GM18909 (cell line): ENCODE data around the gene ARL4D.
A peak's percentile ranks its signal among the peaks of the same experiment; 100 is the strongest.
"Not testable (repeated sequence)": the region's sequence is repeated elsewhere in the genome, so short reads cannot be mapped to it uniquely, and the experiment has no call there.

Experiments
- ATAC-seq: cut with Tn5 transposase; IDR thresholded peaks from one replicate; pipeline ENCODE4 v1.9.1; 2021; ENCODE audit warnings: mild to moderate bottlenecking; ENCODE audit not compliant: unreplicated experiment, poor library complexity

ARL4D gene

GRCh38 chr17:43398724-43399595, at the start of gene ARL4D:
Gene ARL4D, plus strand, starts transcription at chr17:43398993. Its CDS starts 740 bp downstream, at chr17:43399733.
- no peak for ATAC-seq

- no peak for ATAC-seq
Measured at GRCh38 chr17:43349142-43349541, 49.7 kb upstream of the ARL4D start.

- no peak for ATAC-seq
Measured at GRCh38 chr17:43350888-43351361, 47.9 kb upstream of the ARL4D start.

- no peak for ATAC-seq
Measured at GRCh38 chr17:43351691-43352090, 47.1 kb upstream of the ARL4D start.

- no peak for ATAC-seq
Measured at GRCh38 chr17:43352579-43353331, 46.0 kb upstream of the ARL4D start.

GRCh38 chr17:43353393-43353792, 45.4 kb upstream of the ARL4D start:
- ATAC-seq = no peak

- no peak for ATAC-seq
Measured at GRCh38 chr17:43354371-43354770, 44.4 kb upstream of the ARL4D start.

GRCh38 chr17:43356450-43356849, 42.3 kb upstream of the ARL4D start:
- no peak for ATAC-seq

- ATAC-seq = no peak
Measured at GRCh38 chr17:43356999-43357398, 41.8 kb upstream of the ARL4D start.

- no peak for ATAC-seq
Measured at GRCh38 chr17:43359469-43360110, 39.2 kb upstream of the ARL4D start.

GRCh38 chr17:43360376-43360738, 38.4 kb upstream of the ARL4D start:
- ATAC-seq = peak; percentile 34

GRCh38 chr17:43360739-43361505, 37.9 kb upstream of the ARL4D start:
- peak; percentile 78 for ATAC-seq

GRCh38 chr17:43363181-43363925, 35.4 kb upstream of the ARL4D start:
- ATAC-seq = no peak

GRCh38 chr17:43363926-43364285, 34.9 kb upstream of the ARL4D start:
- no peak for ATAC-seq

GRCh38 chr17:43365356-43365755, 33.4 kb upstream of the ARL4D start:
- ATAC-seq = no peak

- not testable (repeated sequence) for ATAC-seq
Measured at GRCh38 chr17:43365921-43366320, 32.9 kb upstream of the ARL4D start.

- no peak for ATAC-seq
Measured at GRCh38 chr17:43366891-43367736, 31.7 kb upstream of the ARL4D start.

GRCh38 chr17:43367737-43368242, 31.0 kb upstream of the ARL4D start:
- ATAC-seq = peak; percentile 30
